ENCODE measurements around the gene KMT2C.
"Not testable (repeated sequence)": the region's sequence is repeated elsewhere in the genome, so short reads cannot be mapped to it uniquely, and the experiment has no call there.

KMT2C gene

DNA sequence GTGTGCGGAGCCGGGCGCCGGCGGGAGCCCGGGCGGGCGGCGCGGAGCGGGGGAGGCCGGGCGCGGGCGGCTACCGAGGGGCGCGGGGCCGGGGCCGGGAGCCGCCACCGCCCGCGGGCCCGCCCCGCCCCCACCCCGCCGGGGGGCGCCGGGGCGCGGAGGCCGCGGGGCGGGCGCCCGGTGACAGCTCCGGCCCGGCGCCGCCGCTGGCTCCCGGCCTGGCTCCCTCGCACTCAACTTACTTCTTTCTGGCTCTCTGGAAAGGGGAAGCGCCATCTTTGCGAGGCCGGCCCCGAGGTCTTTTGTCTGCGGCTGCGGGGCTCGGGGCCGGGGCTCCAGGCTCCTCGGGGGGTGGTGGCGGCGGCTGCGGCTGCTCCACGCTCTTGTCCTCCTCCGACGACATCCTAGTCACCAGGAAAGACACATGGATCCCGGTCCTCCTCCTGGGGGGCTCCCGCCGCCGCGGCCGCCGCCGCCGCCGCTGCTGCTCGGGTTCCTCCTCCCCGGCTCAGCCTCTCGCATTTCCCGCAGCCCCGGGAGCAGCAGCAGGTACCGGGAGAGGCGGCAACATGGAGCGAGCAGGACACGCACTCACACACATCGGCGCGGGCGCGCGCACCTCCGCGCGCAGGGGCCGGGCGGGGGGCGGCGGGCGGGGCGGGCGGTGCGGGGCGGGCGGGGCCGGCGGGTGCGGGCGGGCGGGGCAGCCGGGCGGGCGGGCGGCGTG is at the start of gene KMT2C:
TSS of gene KMT2C (minus strand) at position 620 of the 727 bp plus-strand sequence. CDS start at position 403, 217 bp downstream.
- TF ChIP-seq, protein P1, sequence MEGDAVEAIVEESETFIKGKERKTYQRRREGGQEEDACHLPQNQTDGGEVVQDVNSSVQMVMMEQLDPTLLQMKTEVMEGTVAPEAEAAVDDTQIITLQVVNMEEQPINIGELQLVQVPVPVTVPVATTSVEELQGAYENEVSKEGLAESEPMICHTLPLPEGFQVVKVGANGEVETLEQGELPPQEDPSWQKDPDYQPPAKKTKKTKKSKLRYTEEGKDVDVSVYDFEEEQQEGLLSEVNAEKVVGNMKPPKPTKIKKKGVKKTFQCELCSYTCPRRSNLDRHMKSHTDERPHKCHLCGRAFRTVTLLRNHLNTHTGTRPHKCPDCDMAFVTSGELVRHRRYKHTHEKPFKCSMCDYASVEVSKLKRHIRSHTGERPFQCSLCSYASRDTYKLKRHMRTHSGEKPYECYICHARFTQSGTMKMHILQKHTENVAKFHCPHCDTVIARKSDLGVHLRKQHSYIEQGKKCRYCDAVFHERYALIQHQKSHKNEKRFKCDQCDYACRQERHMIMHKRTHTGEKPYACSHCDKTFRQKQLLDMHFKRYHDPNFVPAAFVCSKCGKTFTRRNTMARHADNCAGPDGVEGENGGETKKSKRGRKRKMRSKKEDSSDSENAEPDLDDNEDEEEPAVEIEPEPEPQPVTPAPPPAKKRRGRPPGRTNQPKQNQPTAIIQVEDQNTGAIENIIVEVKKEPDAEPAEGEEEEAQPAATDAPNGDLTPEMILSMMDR (IDR thresholded peaks at IDR 0.05; ENCODE audit: low read depth, low read length), result no peak
- H3K4me3 ChIP-seq (ENCODE audit: low read depth, low read length), result peak within 1 kb of the TSS; percentile 74

DNA sequence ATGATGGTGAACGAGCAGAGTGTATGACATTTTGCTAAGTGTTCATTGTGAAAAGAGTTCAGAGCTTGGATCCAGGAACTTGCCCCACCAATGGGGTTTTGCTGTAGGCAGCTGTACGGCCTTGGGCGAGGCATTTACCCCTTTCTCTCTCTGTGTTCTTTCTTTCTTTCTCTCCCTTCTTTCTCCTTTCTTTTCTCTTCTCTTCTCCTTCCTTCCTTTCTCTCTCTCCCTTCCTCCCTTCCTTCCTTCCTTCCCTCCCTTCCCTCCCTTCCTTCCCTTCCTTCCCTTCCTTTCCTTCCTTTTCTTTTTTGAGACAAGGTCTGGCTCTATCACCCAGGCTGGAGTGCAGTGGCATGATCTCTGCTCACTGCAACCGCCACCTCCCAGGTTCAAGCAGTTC is 45.3 kb upstream of the KMT2C start:
- TF ChIP-seq, protein P1 (IDR thresholded peaks at IDR 0.05; ENCODE audit: low read depth, low read length), result no peak

DNA sequence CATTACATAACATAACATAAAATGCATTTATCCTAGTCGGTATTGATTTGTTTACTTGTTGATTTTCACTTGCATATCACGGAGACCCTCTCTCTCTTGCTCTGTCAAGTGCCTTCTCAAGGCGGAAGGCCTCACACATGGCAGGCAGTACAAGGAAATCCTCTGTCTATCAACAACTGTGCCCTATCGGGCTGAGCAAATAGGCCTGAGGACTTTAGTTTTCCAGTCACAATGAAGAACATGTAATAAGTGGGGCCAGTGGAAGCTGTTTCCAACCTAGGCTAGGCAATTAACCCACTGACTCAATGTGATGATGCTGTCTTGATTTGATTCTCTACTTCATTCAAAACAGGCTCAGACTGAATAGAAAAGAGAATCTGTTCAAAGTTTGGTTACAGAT is 44.9 kb upstream of the KMT2C start:
- TF ChIP-seq, protein P1 (IDR thresholded peaks at IDR 0.05; ENCODE audit: low read depth, low read length), result no peak
- H3K4me3 ChIP-seq (ENCODE audit: low read depth, low read length), result no peak overlapping the region

More for the DNA sequence above, 45.3 kb upstream of the KMT2C start:
- H3K4me3 ChIP-seq (ENCODE audit: low read depth, low read length), result no peak overlapping the region

DNA sequence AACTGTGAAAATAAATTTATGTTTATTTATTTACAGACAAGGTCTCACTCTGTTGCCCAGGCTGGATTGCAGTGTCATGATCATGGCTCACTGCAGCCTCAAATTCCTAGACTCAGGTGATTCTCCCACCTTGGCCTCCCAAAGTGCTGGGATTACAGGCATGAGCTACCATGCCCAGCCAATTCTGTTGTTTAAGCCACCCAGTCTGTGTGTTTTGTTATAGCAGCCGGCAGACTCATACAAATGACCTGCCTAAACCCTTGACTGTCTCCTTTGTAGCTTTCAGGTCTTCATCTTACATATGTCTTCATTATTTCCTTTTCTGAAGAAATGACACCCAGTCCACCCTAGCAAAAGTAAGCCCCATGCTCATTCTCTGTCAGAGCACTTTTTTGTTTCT is 43.8 kb upstream of the KMT2C start:
- no peak overlapping the region for H3K4me3 ChIP-seq (ENCODE audit: low read depth, low read length)
- TF ChIP-seq, protein P1 (IDR thresholded peaks at IDR 0.05; ENCODE audit: low read depth, low read length), result no peak

DNA sequence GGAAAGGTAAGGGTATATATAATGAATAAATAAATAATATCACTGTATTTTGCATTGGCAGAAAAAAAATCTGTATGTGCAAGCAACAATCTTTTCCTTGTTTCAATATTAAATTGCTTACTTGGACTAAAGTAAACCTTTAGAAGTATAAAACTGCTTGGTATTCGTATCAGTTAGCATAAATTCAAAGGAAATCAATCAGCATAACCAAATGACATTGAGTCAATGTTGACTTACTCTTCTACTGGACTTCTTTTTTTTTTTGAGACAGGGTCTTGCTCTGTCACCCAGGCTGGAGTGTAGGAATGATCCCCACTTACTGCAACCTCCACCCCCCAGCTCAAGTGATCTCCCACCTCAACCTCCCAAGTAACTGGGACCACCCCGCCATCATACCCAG is 42.3 kb upstream of the KMT2C start:
- H3K4me3 ChIP-seq (ENCODE audit: low read depth, low read length), result no peak overlapping the region
- TF ChIP-seq, protein P1 (IDR thresholded peaks at IDR 0.05; ENCODE audit: low read depth, low read length), result no peak

DNA sequence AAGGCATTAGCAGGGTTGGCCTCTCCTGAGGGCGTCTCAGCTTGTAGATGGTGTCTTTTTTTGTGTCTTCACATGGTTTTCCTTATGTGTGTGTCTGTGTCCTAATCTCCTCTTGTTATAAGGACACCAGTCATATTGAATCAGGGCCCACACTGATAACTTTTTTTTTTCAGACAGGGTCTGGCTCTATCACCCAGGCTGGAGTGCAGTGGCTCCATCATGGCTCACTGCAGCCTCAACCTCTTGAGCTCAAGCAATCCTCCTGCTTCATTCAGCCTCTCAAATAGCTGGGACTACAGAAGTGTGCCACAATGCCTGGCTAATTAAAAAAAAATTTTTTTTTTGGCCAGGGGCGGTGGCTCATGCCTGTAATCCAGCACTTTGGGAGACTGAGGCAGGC is 41.3 kb upstream of the KMT2C start:
- TF ChIP-seq, protein P1 (IDR thresholded peaks at IDR 0.05; ENCODE audit: low read depth, low read length), result no peak
- no peak overlapping the region for H3K4me3 ChIP-seq (ENCODE audit: low read depth, low read length)

DNA sequence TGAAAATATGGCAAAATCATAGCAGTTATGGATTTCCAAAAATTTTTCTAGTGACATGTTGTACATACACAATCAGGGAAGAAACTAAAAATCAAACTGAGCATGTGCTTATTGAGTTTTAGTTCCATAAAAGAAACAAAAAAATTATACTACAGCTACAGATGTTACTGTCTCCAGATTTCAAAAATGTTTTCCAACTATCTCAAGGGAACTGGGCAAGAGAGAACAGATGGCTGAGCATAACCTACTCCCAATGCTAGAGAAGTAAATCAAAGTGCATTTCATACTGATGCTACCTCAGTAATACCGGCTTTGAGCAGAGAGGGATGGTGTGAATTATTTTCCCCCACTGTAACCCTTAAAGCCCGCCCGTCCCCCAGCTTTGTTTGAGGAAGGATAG is 40.7 kb upstream of the KMT2C start:
- H3K4me3 ChIP-seq (ENCODE audit: low read depth, low read length), result no peak overlapping the region
- TF ChIP-seq, protein P1 (IDR thresholded peaks at IDR 0.05; ENCODE audit: low read depth, low read length), result no peak

DNA sequence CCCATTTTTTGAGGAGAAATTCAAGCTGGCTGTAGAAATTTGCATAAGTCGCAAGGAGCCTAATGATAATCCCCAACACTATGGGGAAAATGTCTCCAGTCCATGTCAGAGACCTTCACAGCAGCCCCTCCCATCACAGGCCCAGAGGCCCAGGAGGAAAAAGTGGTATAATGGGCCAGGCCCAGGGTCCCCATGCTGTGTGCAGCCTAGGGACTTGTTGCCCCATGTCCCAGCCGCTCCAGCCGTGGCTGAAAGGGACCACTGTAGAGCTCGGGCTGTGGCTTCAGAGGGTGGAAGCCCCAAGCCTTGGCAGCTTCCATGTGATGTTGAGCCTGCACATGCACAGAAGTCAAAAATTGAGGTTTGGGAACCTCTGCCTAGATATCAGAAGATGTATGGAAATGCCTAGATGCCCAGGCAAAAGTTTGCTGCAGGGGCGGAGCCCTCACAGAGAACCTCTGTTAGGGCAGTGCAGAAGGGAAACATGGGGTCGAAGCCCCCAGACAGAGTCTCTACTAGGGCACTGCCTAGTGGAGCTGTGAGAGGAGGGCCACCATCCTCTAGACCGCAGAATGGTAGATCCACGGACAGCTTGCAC is 35.3 kb upstream of the KMT2C start:
- H3K4me3 ChIP-seq (ENCODE audit: low read depth, low read length), result not testable (repeated sequence)

DNA sequence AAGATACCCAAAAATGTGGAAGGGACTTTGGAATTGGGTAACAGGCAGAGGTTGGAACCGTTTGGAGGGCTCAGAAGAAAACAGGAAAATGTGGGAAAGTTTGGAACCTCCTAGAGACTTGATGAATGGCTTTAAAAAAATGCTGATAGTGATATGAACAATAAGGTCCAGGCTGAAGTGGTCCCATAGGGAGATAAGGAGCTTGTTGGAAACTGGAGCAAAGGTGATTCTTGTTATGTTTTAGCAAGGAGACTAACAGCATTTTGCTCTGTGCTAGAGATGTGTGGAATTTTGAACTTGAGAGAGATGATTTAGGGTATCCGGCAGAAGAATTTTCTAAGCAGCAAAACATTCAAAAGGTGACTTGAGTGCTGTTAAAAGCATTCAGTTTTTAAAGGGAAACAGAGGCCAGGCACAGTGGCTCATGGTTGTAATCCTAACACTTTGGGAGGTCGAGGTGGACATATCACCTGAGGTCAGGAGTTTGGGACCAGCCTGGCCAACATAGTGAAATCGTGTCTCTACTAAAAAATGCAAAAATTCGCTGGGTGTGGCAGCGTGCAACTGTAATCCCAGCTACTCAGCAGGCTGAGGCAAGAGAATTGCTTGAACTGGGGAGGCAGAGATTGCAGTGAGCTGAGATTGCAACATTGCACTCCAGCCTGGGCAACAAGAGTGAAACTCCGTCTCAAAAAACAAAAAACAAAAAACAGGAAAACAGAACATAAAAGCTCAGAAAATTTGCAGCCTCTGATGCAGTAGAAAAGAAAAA is 34.6 kb upstream of the KMT2C start:
- not testable (repeated sequence) for H3K4me3 ChIP-seq (ENCODE audit: low read depth, low read length)

DNA sequence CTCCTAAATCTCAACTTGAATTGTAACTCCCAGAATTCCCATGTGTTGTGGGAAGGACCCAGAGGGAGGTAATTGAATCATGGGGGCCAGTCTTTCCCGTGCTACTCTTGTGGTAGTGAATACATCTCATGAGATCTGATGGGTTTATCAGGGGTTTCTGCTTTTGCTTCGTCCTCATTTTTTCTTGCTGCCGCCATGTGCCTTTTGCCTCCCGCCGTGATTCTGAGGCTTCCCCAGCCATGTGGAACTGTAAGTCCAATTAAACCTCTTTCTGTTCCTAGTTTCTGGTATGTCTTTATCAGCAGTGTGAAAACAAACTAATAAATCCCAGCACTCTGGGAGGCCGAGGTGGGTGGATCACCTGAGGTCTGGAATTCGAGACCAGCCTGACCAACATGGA is 33.8 kb upstream of the KMT2C start:
- not testable (repeated sequence) for H3K4me3 ChIP-seq (ENCODE audit: low read depth, low read length)
